HCT116 (cell line): Measurements from ENCODE around the gene MGME1. TPM values are rescaled to one million over a fixed set of nuclear protein-coding genes. Genes with fewer than 3 reads are reported as not detected.
A peak's percentile ranks its signal among the peaks of the same experiment; 100 is the strongest.

Experiments
- ATAC-seq: fragments of 200-7000 bp; cut with Tn5 transposase; 2 replicates; pipeline ENCODE4 v1.9.1; 2020; ENCODE audit warnings: mild to moderate bottlenecking, moderate library complexity
- BruUV-seq: library from RNA; stranded (reverse); fragments of 400-500 nt; replicated peaks from 2 replicates; lab custom pipeline; 2021; lab: Mats Ljungman, UMichigan
- CTCF ChIA-PET: fragments of 300-600 bp; sonication (Branson Sonifier 250); formaldehyde crosslinking; loops from one replicate; lab custom pipeline; 2021; ENCODE audit warnings: antibody characterized with exemption; lab: Charles Lee
- POLR2A ChIA-PET: fragments of 300-600, 350-600 bp; sonication (Branson Sonifier 250); formaldehyde crosslinking; loops from one replicate; lab custom pipeline; 2021; ENCODE audit warnings: antibody characterized with exemption; lab: Charles Lee
- RAD21 ChIA-PET, 2 experiments: fragments of 300-600 bp; sonication (Branson Sonifier 250); formaldehyde crosslinking; loops; one replicate each; lab custom pipeline; 2023; ENCODE audit warnings: low total read pairs in 2 of 2; ENCODE audit not compliant: uncharacterized antibody in 2 of 2, unreplicated experiment in 2 of 2, low non-redundant PET in 1 of 2; lab: Charles Lee
- DNase-seq: peaks from one replicate; pipeline ENCODE4 v3.0.0-alpha.2; 2010; ENCODE audit warnings: low read depth, low spot score
- H2AFZ ChIP-seq: fragments of 200-600 bp; shearing (Covaris generic), sonication (generic); 2 replicates; pipeline ENCODE4 v1.6.1; 2017; ENCODE audit warnings: low read depth, mixed run types, mixed read lengths, antibody characterized with exemption, low read length; ENCODE audit not compliant: poor library complexity, severe bottlenecking
- H3K27ac ChIP-seq: 2 replicates; pipeline ENCODE4 v1.5.1; 2012; ENCODE audit warnings: low read depth, low read length
- H3K27me3 ChIP-seq: fragments of 200-600 bp; sonication (generic); 2 replicates; pipeline ENCODE4 v1.6.1; 2016; ENCODE audit warnings: mixed run types, low read length, mixed read lengths; ENCODE audit not compliant: insufficient read depth
- H3K36me3 ChIP-seq, 2 experiments: fragments of 200-500 bp in 1 of 2; fragments of 200-600 bp in 1 of 2; sonication (Bioruptor generic) in 1 of 2; sonication (generic) in 1 of 2; 2 replicates each; pipeline versions ENCODE4 v1.5.1 to v1.6.1; 2014 to 2016; ENCODE audit warnings: low read length in 2 of 2, inconsistent platforms in 1 of 2, mixed read lengths in 1 of 2, mixed run types in 1 of 2; ENCODE audit not compliant: insufficient read depth in 2 of 2, control insufficient read depth in 1 of 2
- H3K4me1 ChIP-seq, 2 experiments: fragments of 200-600 bp in 1 of 2; sonication (generic) in 1 of 2; 2 replicates each; pipeline versions ENCODE4 v1.5.1 to v1.6.1; 2012 to 2017; ENCODE audit warnings: low read length in 2 of 2, inconsistent platforms in 1 of 2, mild to moderate bottlenecking in 1 of 2, mixed read lengths in 1 of 2, mixed run types in 1 of 2, moderate library complexity in 1 of 2; ENCODE audit not compliant: insufficient read depth in 2 of 2, control insufficient read depth in 1 of 2
- H3K4me2 ChIP-seq: fragments of 200-600 bp; sonication (generic); 2 replicates; pipeline ENCODE4 v1.6.1; 2017; ENCODE audit warnings: mixed run types, low read length, mixed read lengths
- H3K4me3 ChIP-seq, 2 experiments: fragments of 200-600 bp in 1 of 2; sonication (generic) in 1 of 2; replicated peaks in 1 of 2; 2 replicates each; pipeline ENCODE4 v1.5.1; 2011 to 2016; ENCODE audit warnings: low read length in 2 of 2, control low read depth in 1 of 2, low read depth in 1 of 2, mild to moderate bottlenecking in 1 of 2, mixed read lengths in 1 of 2, mixed run types in 1 of 2
- H3K79me2 ChIP-seq: fragments of 200-600 bp; sonication (generic); 2 replicates; pipeline ENCODE4 v1.6.1; 2017; ENCODE audit warnings: mild to moderate bottlenecking, mixed run types, low read length, moderate library complexity, mixed read lengths; ENCODE audit not compliant: insufficient read depth
- H3K9ac ChIP-seq: fragments of 200-600 bp; sonication (generic); 2 replicates; pipeline ENCODE4 v1.6.1; 2016; ENCODE audit warnings: low read length, mixed read lengths
- H3K9me2 ChIP-seq: fragments of 200-600 bp; sonication (generic), shearing (Covaris generic); 2 replicates; pipeline ENCODE4 v1.6.1; 2017; ENCODE audit warnings: mixed run types, mild to moderate bottlenecking, moderate library complexity; ENCODE audit not compliant: insufficient read depth
- H3K9me3 ChIP-seq, 2 experiments: fragments of 200-500 bp in 1 of 2; fragments of 200-600 bp in 1 of 2; sonication (Bioruptor generic) in 1 of 2; sonication (generic) in 1 of 2; 2 replicates each; pipeline ENCODE4 v1.6.1; 2014 to 2017; ENCODE audit warnings: low read length in 2 of 2, mixed read lengths in 2 of 2, inconsistent platforms in 1 of 2, low read depth in 1 of 2, mild to moderate bottlenecking in 1 of 2, mixed run types in 1 of 2, moderate library complexity in 1 of 2; ENCODE audit not compliant: control insufficient read depth in 1 of 2, insufficient read depth in 1 of 2
- H4K20me1 ChIP-seq: fragments of 200-600 bp; sonication (generic), shearing (Covaris generic); 2 replicates; pipeline ENCODE4 v1.6.1; 2017; ENCODE audit warnings: mixed run types, mild to moderate bottlenecking, moderate library complexity; ENCODE audit not compliant: insufficient read depth
- ATF3 ChIP-seq: IDR thresholded peaks from 2 replicates; pipeline ENCODE4 v1.6.1; 2012
- CTCF ChIP-seq, 3 experiments: fragments of 200-600 bp in 1 of 3; sonication (generic) in 1 of 3; IDR thresholded peaks in 2 of 3; conservative IDR thresholded peaks in 1 of 3; 2 replicates each; pipeline ENCODE4 v1.5.1; 2012 to 2017; ENCODE audit warnings: low read depth in 2 of 3, low read length in 2 of 3, antibody characterized with exemption in 1 of 3, borderline replicate concordance in 1 of 3, control low read depth in 1 of 3, mild to moderate bottlenecking in 1 of 3, mixed read lengths in 1 of 3, mixed run types in 1 of 3, moderate library complexity in 1 of 3; ENCODE audit not compliant: insufficient read depth in 1 of 3
- ELF1 ChIP-seq: IDR thresholded peaks from 2 replicates; pipeline ENCODE4 v1.6.1; 2012; ENCODE audit warnings: low read depth, borderline replicate concordance
- POLR2A ChIP-seq: IDR thresholded peaks from 2 replicates; pipeline ENCODE4 v1.7.0; 2011; ENCODE audit warnings: borderline replicate concordance; ENCODE audit not compliant: insufficient read depth, insufficient read length; ENCODE audit errors: extremely low read depth
- RAD21 ChIP-seq: IDR thresholded peaks from 2 replicates; pipeline ENCODE4 v1.6.1; 2012; ENCODE audit warnings: low read depth, mild to moderate bottlenecking
- SIN3A ChIP-seq: IDR thresholded peaks from 2 replicates; pipeline ENCODE4 v1.6.1; 2012; ENCODE audit warnings: low read depth
- SRF ChIP-seq: IDR thresholded peaks from 2 replicates; pipeline ENCODE4 v1.6.1; 2012; ENCODE audit warnings: low read depth
- TCF7L2 ChIP-seq: IDR thresholded peaks from 2 replicates; pipeline ENCODE4 v1.7.0; 2011; ENCODE audit warnings: borderline replicate concordance, inconsistent platforms; ENCODE audit not compliant: insufficient read depth, insufficient read length; ENCODE audit errors: extremely low read depth
- YY1 ChIP-seq: IDR thresholded peaks from 2 replicates; pipeline ENCODE4 v1.6.1; 2011; ENCODE audit warnings: low read length, low read depth, moderate library complexity, mild to moderate bottlenecking; ENCODE audit not compliant: insufficient replicate concordance; ENCODE audit errors: extremely low read depth
- ZBTB33 ChIP-seq: IDR thresholded peaks from 2 replicates; pipeline ENCODE4 v1.6.1; 2011; ENCODE audit warnings: mild to moderate bottlenecking, low read length, moderate library complexity; ENCODE audit not compliant: insufficient replicate concordance; ENCODE audit errors: extremely low read depth
- intact Hi-C: fragments of 100-400 bp; cut with micrococcal nuclease; formaldehyde crosslinking; loops from 2 replicates; pipeline ENCODE4 v1.10.0; 2022
- total RNA-seq: library from RNA; stranded (reverse); gene quantifications from one replicate; pipeline ENCODE4 v1.2.1, GENCODE V29; 2021; ENCODE audit not compliant: unreplicated experiment

The MGME1 gene
- total RNA-seq, 1 experiment from 2014 or later = 37.1 TPM

- POLR2A ChIA-PET = no interaction called here
- CTCF ChIA-PET = interaction anchor here (1.0 kb wide), 1 partner anchor 16 kb away, joined by 3 read pairs; no protein-coding TSS in a partner anchor
- H3K9ac ChIP-seq = no peak overlapping the region
- no peak for TF ChIP-seq SRF
- peak in 2 of 3 experiments; percentile 32 to 51; a peak in 4 of 6 replicates for TF ChIP-seq CTCF (IDR thresholded peaks at IDR 0.05 in 2 of 3, conservative IDR thresholded peaks at IDR 0.05 in 1 of 3; ENCODE audit: borderline replicate concordance in 1 of 3, insufficient read depth in 1 of 3, low read depth in 2 of 3, low read length in 2 of 3)
- H2AFZ ChIP-seq = no peak overlapping the region
- H3K36me3 ChIP-seq = no peaks in the 10 kb centered on the region
- RAD21 ChIA-PET = no interaction called here
- H3K9me2 ChIP-seq = no peaks in the 10 kb centered on the region
- H3K9me3 ChIP-seq = no peaks in the 10 kb centered on the region
- DNase-seq (no peak), ATAC-seq (peak; percentile 73)
- no peak overlapping the region for H3K4me3 ChIP-seq
- no TSS peak for BruUV-seq
- H3K4me1 ChIP-seq = peaks cover 0 to 3% of the 10 kb centered on the region in 2 experiments; a peak in 1 of 4 replicates
- no peaks in the 10 kb centered on the region for H4K20me1 ChIP-seq
- intact Hi-C loops = no loop called here
- no peak overlapping the region for H3K4me2 ChIP-seq
- H3K79me2 ChIP-seq = no peaks in the 10 kb centered on the region
- H3K27ac ChIP-seq = no peak overlapping the region
- no peaks in the 10 kb centered on the region for H3K27me3 ChIP-seq
These were observed 64.4 kb downstream of the MGME1 start for GRCh38 chr20:18032977-18033892.

GRCh38 chr20:18034039-18034438, 65.2 kb downstream of the MGME1 start:
- Histone ChIP-seq H3K4me1 (peaks cover 0 to 3% of the 10 kb centered on the region in 2 experiments; a peak in 1 of 4 replicates), H3K4me3 (no peak overlapping the region), H3K9me3 (no peaks in the 10 kb centered on the region), H3K79me2 (no peaks in the 10 kb centered on the region), H4K20me1 (no peaks in the 10 kb centered on the region), H3K4me2 (no peak overlapping the region), H3K36me3 (no peaks in the 10 kb centered on the region), H2AFZ (no peak overlapping the region), H3K27ac (no peak overlapping the region), H3K9me2 (no peaks in the 10 kb centered on the region), H3K27me3 (no peaks in the 10 kb centered on the region), H3K9ac (no peak overlapping the region)
- ChIA-PET POLR2A (no interaction called here), RAD21 (no interaction called here), CTCF (no interaction called here)
- BruUV-seq = no TSS peak
- DNase-seq (no peak), ATAC-seq (no peak)
- intact Hi-C loops = no loop called here
- TF ChIP-seq POLR2A = no peak
- no peak for TF ChIP-seq ATF3
- TF ChIP-seq ZBTB33 = no peak
- no peak for TF ChIP-seq SIN3A
- no peak for TF ChIP-seq TCF7L2
- no peak for TF ChIP-seq RAD21
- TF ChIP-seq SRF = no peak
- no peak for TF ChIP-seq YY1
- no peak for TF ChIP-seq ELF1
